Body of pancreas (tissue), 4 donors: Measurements from ENCODE around the gene MYO5B.

Experiments used
- POLR2A ChIP-seq, 3 donors: fragments of 450-650 bp; IDR thresholded peaks; one replicate each; pipeline ENCODE4 v1.6.1; 2016; ENCODE audit warnings: antibody characterized with exemption in 3 of 3, mild to moderate bottlenecking in 2 of 3
- TF ChIP-seq, protein P1 (sequence below), 7 experiments: fragments of 450-650 bp in 4 of 7; fragments of 200-600 bp in 3 of 7; sonication (generic) in 3 of 7; IDR thresholded peaks; one replicate each; pipeline ENCODE4 v1.5.1; 2016 to 2019; ENCODE audit warnings: antibody characterized with exemption in 7 of 7

DNA sequence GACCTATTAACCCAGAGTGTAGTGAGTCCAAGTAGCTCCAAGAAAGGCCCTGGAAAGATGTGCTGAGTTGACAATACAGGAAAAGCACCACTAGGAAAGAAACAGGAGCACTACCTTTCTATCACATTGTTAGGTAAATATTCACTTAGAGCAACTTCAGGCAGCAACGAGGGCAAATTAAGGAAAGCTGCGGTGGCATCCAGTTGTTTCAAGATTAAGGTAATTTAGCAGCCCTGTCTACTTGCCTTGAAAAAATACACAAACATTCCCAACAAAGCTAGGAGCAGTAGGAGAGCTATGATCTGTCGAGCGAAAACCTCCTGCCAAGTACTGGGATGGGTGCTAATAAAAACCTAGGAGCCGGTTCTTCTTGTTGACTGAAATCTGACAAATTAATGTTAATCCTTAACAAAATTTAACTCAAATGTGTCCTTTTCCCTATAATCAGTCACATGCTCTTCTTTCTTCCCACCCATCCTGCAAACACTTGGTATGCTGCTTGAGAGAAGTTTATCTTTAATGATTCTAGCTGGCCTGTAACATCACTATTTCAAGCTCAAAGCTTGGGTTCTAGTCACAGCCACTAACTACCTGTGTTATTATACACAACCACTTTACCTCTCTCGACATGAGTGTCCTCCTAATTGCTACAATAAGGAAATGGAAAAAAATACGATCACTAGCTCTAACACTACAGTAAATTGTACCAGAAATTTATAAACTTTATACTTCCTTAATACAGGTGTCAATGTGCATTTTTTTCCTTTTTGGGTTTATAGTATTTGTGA lies 383.6 kb downstream of the MYO5B start:
- TF ChIP-seq, protein P1, sequence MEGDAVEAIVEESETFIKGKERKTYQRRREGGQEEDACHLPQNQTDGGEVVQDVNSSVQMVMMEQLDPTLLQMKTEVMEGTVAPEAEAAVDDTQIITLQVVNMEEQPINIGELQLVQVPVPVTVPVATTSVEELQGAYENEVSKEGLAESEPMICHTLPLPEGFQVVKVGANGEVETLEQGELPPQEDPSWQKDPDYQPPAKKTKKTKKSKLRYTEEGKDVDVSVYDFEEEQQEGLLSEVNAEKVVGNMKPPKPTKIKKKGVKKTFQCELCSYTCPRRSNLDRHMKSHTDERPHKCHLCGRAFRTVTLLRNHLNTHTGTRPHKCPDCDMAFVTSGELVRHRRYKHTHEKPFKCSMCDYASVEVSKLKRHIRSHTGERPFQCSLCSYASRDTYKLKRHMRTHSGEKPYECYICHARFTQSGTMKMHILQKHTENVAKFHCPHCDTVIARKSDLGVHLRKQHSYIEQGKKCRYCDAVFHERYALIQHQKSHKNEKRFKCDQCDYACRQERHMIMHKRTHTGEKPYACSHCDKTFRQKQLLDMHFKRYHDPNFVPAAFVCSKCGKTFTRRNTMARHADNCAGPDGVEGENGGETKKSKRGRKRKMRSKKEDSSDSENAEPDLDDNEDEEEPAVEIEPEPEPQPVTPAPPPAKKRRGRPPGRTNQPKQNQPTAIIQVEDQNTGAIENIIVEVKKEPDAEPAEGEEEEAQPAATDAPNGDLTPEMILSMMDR (IDR thresholded peaks at IDR 0.05): peak in 1 of 7 experiments; percentile 6
- no peak for TF ChIP-seq POLR2A (IDR thresholded peaks at IDR 0.05)
